Astrocyte (in vitro differentiated cells and primary cell): Measurements from ENCODE around the gene NFILZ.

Source experiments
- EZH2 ChIP-seq: IDR thresholded peaks from 2 replicates; pipeline ENCODE4 v1.6.1; 2012; ENCODE audit warnings: mild to moderate bottlenecking, low read length, inconsistent platforms; ENCODE audit not compliant: insufficient read depth
- TF ChIP-seq, protein P1 (sequence below): IDR thresholded peaks from 2 replicates; pipeline ENCODE4 v1.5.1; 2011; ENCODE audit warnings: low read depth, mild to moderate bottlenecking, inconsistent platforms, low read length, moderate library complexity; ENCODE audit not compliant: insufficient read depth

GRCh38 chr19:8640402-8641004, 10.1 kb downstream of the NFILZ start:
- TF ChIP-seq, protein P1, sequence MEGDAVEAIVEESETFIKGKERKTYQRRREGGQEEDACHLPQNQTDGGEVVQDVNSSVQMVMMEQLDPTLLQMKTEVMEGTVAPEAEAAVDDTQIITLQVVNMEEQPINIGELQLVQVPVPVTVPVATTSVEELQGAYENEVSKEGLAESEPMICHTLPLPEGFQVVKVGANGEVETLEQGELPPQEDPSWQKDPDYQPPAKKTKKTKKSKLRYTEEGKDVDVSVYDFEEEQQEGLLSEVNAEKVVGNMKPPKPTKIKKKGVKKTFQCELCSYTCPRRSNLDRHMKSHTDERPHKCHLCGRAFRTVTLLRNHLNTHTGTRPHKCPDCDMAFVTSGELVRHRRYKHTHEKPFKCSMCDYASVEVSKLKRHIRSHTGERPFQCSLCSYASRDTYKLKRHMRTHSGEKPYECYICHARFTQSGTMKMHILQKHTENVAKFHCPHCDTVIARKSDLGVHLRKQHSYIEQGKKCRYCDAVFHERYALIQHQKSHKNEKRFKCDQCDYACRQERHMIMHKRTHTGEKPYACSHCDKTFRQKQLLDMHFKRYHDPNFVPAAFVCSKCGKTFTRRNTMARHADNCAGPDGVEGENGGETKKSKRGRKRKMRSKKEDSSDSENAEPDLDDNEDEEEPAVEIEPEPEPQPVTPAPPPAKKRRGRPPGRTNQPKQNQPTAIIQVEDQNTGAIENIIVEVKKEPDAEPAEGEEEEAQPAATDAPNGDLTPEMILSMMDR = no peak
- TF ChIP-seq EZH2 = no peak
